ENCODE results near the gene ARHGEF17.

DNA sequence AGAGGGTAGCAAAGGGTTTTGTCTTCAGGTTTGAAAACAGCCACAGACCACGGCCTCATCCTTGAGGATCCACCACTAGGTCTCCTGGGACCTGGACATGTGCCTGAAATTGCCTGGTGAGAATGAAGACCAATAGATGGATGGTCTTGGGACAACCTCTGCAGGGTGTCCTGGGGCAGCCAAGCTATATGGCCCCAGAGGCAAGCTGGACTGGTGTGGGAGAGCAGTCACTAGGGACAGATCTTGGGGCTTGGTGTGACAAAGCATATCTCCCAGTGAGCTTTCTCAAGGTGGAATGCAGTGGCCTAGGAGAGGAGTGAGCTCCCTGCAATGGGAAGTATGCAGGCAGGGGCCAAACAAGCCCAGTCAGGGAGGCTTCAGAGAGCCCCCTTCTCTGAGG is 22.4 kb upstream of the ARHGEF17 start:
- TF ChIP-seq, protein P1, sequence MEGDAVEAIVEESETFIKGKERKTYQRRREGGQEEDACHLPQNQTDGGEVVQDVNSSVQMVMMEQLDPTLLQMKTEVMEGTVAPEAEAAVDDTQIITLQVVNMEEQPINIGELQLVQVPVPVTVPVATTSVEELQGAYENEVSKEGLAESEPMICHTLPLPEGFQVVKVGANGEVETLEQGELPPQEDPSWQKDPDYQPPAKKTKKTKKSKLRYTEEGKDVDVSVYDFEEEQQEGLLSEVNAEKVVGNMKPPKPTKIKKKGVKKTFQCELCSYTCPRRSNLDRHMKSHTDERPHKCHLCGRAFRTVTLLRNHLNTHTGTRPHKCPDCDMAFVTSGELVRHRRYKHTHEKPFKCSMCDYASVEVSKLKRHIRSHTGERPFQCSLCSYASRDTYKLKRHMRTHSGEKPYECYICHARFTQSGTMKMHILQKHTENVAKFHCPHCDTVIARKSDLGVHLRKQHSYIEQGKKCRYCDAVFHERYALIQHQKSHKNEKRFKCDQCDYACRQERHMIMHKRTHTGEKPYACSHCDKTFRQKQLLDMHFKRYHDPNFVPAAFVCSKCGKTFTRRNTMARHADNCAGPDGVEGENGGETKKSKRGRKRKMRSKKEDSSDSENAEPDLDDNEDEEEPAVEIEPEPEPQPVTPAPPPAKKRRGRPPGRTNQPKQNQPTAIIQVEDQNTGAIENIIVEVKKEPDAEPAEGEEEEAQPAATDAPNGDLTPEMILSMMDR (IDR thresholded peaks at IDR 0.05; ENCODE audit: low read length), result no peak
- no peak for TF ChIP-seq EZH2 (optimal IDR thresholded peaks at IDR 0.05; ENCODE audit: low read depth, low read length)

Data from MM.1S (cell line).